Embryonic facial prominence (tissue), 1 donor: ENCODE measurements around the gene OR1J1.
A peak's percentile ranks its signal among the peaks of the same experiment; 100 is the strongest.

Experiments used
- DNase-seq: peaks from one replicate; pipeline ENCODE4 v3.0.0-alpha.2; 2016; ENCODE audit errors: extremely low spot score

The OR1J1 gene, protein sequence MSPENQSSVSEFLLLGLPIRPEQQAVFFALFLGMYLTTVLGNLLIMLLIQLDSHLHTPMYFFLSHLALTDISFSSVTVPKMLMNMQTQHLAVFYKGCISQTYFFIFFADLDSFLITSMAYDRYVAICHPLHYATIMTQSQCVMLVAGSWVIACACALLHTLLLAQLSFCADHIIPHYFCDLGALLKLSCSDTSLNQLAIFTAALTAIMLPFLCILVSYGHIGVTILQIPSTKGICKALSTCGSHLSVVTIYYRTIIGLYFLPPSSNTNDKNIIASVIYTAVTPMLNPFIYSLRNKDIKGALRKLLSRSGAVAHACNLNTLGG

DNA sequence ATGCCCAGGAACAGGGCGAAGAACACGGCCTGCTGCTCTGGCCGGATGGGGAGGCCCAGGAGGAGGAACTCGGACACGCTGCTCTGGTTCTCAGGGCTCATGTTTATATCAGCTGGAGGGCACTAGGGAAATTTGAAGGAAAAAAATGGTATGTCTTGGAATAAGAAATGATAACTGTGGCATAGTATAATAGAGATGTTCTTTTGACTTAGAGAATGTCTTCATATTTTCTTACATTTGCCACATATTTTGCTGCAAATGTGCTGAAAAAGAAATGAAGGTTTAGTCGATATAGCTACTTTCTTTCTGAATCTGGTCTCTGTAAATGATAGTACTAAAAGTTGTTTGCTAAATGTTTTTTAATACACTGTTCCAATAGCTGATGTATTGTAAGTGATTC, at the start of gene OR1J1:
Gene OR1J1 (minus strand): TSS at position 101 of the 400 bp plus-strand sequence. CDS start 0 bp downstream, at position 101.
- DNase-seq = no peak

DNA sequence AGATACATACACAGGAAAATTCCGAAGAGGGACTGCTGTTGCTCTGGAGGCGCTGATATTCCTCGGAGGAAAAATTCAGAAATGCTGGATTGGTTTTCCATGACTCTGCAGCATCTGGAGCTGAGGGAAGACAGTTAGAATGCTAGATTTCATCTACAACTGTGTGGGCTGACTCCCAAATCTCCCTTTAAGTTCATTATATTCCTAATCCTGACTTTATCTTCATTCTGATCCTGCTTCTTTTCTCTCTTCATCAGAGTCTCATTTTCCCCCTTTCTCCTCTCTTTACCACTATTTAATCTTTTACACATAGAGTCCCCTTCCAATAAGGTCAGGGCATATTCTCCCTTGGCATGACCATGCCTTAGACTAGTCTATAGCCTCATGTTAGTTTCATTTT, 49.5 kb upstream of the OR1J1 start, which contains the start of gene OR1N1:
Gene OR1N1 (minus strand): TSS at position 101 of the 400 bp plus-strand sequence. CDS start 0 bp downstream, at position 101.
- DNase-seq = no peak

DNA sequence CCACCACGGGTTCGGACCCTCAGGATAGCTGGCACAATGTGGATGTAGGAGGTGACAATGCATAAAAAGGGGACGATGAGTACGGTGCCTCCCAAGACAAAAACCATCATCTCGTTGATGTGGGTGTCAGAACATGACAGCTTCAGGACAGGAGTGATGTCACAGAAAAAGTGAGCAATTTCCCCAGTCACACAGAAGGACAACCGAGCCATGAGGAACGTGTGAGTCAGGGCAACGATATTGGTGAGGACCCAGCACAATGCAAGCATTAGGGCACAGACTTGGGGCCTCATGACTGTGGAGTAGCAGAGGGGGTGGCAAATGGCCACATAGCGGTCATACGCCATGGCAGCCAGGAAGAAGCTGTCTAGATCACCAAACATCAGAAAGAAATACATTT, 48.9 kb upstream of the OR1J1 start:
- no peak for DNase-seq

DNA sequence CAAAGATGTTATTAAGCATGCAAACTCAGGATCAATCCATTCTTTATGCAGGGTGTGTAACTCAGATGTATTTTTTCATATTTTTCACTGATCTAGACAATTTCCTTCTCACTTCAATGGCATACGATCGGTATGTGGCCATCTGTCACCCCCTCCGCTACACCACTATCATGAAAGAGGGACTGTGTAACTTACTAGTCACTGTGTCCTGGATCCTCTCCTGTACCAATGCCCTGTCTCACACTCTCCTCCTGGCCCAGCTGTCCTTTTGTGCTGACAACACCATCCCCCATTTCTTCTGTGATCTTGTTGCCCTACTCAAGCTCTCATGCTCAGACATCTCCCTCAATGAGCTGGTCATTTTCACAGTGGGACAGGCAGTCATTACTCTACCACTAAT, 41.6 kb upstream of the OR1J1 start:
- no peak for DNase-seq

DNA sequence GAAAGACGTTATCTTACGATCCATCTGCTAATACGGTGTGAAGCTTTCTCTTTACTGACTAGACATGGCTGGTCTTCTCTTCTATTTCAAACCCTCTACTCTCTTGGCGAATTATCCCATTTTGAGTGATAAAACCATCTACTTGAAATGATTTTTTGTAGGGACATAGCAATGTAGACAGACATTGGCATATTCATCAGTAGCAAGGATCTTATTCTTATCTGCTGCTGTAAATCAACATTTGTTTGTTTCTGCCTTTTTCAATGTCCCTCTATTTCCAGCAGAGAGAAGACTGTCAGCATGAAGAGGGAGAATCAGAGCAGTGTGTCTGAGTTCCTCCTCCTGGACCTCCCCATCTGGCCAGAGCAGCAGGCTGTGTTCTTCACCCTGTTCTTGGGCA, 41.1 kb upstream of the OR1J1 start, which contains the start of gene OR1J4:
Gene OR1J4 (plus strand): TSS at position 301 of the 400 bp plus-strand sequence. CDS start 0 bp downstream, at position 301.
- no peak for DNase-seq

DNA sequence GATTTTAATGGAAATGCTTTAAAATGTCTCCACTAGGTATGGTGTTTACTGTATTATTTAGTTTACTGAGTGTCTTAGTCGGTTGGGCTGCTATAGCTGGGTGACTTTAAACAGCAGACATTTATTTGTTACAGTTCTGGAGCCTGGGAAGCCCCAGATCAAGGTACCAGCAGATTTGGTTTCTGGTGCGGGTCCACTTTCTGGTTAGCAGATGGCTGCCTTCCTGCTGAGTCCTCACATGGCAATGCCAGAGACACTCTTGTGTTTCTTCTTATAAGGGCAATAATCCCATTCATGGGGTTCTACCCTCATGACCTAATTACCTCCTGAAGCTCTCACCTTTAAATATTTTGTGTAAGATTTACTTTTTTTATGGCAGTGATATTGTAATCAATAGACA, 40.5 kb upstream of the OR1J1 start:
- no peak for DNase-seq

DNA sequence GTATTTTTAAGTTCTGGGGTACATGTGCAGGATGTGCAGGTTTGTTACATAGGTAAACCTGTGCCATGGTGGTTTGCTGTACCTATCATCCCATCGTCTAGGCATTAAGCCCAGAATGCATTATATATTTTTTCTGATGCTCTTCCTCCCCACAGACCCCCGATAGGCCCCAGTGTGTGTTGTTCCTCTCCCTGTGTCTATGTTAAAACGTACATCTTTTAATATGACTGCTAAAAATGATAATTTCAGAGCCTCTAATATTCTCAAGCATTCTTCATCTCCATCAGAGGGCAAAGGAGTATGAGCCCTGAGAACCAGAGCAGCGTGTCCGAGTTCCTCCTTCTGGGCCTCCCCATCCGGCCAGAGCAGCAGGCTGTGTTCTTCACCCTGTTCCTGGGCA, 32.8 kb upstream of the OR1J1 start, which contains the start of gene OR1J2:
Gene OR1J2 (plus strand): TSS at position 301 of the 400 bp plus-strand sequence. CDS start 0 bp downstream, at position 301.
- no peak for DNase-seq

DNA sequence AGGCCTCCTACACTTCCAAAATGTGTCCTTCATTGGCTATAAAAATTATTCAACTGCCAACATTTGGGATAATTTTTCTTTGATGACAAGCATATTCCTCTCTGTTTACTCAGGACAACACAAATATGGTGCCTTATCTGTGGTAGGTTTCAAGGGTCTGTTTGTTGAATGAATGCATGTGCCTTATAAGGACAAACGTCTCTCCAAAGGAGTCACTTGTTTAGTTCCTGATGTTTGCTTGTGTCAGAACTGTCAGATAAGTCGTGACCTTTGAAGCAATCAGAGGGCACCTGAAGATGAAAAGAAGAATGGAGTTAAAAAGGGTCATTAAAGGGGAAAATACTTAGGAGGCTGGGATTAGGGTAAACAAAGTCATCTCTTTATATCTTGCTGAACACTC, 29.2 kb upstream of the OR1J1 start:
- DNase-seq = no peak

DNA sequence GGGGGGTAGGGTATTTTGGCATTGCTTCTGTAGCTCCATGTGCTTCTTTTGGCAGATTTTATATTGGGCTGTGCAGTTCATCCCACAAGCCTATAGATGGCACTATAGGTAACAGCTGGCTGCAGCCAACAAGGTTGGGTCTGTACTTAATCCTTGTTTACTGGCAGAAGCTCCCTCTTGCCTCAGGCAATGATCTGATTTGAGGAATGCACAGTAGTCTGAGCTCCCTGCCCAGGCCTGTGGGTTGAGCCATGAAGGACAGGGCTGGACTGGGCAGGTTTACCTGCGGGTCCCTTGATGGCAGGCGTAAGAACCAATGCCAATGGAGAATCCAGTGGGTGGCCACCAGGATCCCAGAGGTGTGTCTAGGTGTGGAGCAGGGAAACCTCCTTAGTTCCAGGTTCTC, 21.2 kb upstream of the OR1J1 start:
- no peak for DNase-seq

DNA sequence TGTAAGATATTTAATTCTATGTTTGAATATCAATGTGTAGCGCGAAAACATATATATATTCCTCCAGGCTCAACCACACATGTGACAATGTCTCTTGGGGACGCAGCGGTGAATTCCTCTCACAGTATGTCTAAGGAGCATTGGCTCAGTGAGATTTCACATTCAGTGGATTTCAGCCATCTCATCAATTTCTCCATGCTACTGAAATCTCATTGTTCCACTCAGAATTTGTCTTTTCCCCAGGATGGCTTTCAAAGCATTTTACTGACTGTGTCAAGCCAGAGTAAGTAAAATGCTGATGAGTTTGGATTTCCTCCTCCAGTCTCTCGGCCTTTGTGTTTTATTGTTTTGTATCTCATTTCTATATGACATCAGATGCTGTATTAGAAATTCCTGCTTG, 1.3 kb upstream of the OR1J1 start:
- DNase-seq = no peak

DNA sequence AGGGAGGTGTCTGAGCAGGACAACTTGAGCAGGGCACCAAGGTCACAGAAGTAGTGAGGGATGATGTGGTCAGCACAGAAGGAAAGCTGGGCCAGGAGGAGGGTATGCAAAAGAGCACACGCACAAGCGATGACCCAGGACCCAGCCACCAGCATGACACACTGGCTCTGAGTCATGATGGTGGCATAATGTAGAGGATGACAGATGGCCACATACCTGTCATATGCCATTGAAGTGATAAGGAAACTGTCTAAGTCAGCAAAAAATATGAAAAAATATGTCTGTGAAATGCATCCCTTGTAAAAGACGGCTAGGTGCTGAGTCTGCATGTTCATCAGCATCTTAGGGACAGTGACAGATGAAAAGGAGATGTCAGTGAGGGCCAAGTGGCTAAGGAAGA, 380 bp downstream of the OR1J1 start:
- no peak for DNase-seq

DNA sequence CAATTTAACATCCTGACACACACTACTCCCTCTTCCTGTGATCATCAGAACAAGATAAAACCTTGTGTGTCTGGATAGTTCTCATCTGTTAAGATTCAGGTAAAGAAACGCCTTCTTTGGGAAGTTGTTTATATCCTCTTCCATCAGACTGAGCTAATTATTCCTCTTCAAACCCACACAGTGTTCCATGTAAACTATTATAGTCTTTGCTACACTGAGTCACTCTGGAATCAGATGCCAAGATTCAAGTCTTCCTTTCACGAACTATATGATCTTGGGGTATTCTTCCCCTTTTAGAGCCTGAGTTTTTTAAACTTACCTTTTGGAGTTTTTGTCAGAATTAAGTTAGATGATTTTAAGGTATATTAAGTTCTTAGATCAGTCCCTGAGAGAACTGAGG, 2.0 kb downstream of the OR1J1 start:
- no peak for DNase-seq

DNA sequence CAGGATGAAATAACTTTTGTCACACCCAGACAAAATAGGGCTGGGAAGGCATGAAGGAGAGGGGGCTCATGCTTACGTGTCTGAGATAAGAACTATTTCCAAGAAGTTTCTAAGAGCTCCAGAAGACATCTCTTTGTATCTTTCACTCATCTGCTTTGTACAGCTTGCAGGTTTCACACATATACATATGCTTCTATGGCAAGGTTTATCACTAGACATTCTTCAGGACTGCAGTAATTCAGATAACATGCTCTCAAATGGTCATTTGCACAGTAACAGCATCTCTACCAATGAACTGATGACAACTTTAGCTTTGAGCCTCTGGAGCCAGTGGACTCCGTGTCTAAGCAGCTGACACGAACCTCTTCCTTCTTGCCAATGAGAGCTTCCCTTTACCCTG, 3.2 kb downstream of the OR1J1 start:
- no peak for DNase-seq

DNA sequence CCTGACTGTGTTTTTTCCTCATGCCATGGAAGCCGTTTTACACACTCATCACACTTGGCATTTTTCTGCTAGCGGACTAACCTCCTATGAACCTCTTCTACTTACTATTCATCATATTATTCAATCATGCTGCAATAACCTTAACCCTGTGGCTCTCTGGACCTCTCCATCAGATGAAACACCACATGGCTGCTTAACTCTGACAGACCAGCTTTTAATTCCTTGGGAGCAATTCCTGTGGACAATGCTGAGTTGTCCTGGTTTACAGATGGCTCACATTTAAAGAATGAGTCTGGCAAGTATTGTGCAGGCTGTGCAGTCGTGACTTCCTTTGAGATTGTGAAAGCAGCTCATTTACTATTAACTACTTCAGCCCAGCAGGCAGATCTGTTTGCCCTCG, 9.0 kb downstream of the OR1J1 start:
- DNase-seq = no peak

DNA sequence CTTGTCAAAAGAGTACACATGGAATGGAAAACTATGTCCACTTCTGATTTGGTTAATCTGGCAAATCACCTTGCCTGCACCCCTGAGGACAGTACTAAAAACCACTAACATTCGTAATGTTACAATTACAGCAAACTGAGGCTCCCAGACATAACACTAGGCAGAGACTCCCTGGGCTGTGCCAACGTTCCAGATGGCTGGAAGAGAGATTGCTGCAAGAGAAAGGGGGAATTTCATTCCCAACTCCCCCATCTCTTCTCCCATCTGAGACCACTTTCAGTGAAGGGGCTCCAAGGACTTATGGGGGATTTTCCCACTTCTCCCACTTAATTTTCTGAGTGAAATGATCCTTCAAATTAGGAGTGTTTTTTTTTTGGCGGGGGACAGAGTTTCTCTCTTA, 11.3 kb downstream of the OR1J1 start:
- DNase-seq = no peak

DNA sequence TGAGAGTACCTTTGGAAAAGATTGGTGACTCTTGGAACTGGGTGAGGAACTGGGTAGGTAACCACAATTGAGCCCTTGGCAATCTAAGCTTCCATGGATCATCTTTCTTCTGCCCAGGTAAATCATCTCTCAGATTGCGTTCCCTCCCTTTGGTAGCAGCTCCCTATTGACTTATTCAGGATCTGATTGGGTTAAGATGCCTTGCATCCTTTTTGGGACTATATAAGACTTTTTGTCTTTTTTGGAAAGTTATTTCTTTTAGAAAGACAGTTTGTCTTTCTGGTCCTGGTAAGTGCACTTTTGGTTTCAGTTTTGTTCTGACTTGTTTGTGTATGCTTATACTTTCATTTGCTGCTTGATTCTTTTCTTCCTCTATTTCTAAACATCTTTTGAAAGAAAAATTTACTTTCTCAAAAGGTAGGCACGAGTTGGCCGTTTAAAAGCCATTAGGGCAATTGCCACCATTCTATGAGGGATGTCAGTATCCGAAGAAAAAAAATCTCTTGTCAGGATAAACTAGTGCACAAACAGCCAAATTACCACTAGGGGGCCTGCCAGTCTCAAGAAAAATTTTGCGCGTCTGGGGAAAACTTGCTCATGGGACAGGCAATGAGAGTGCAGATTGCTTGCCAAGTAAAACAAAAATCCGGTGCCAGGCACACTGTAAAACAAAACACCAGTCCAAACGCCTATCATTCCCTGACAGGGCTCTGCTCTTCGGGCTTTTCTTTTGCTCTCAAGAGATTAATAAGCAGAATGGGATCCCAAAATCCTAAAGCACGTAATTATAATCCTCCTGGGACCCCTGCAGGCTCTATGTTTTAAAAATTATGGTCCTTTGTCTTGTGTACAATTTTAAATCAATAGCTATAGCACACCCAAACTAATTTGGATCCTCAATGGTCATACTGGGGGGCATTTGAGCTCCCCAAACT, 12.8 kb downstream of the OR1J1 start:
- DNase-seq = peak; percentile 56

DNA sequence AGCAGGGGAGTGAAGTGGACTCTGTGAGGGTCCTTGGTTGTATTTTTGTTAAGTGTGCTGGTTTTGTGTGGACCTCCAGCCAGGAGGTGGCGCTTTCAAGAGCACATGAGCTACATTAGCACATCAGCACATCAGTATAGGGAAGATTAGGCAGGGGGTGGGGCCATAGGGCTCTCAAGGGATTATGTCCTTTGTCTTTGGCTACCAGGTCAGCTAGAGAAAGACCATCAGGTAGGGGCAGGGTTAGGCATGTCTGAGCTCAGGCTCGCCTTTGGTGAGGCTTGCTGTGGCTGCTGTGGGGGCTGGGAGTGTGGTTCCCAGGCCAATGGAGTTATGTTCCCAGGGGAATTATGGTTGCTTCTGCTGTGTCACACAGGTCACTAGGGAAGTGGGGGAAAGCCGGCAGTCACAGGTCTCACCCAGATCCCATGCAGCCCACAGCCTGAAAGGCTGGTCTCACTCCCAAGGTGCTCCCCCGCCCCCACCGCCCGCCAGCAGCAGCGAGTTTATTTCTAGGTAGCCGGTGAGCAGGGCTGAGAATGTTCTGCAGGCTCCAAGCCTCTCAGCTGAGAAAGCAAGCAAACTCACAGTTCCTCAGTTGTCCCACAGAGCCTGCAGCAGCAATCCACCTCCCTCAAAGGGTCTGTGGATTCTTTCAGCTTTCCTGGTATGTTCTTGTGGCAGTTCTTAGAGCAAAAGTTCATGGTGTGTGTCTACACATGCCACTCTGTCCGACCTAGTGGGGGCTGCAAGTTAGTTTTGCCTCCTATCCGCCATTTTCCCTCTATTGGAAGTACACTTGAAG, 13.7 kb downstream of the OR1J1 start:
- DNase-seq = no peak

DNA sequence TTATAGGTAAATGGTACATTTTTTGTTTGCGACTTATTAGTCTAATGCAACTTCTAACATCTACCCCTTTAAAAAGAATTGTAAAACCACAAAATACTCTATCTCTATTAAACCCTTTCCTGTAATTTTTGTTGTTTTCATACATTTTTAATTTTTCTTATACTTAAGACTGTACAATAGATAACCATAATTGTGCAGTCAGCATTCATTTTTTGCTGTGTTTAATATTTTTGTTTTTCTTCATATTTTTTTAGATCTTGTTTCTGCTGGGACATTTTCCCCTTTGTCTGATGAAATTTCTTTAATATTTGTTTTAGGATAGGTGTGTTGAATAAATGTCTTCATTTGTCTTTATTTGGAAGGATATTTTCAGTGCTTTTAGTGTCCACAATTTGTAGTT, 19.9 kb downstream of the OR1J1 start:
- no peak for DNase-seq

DNA sequence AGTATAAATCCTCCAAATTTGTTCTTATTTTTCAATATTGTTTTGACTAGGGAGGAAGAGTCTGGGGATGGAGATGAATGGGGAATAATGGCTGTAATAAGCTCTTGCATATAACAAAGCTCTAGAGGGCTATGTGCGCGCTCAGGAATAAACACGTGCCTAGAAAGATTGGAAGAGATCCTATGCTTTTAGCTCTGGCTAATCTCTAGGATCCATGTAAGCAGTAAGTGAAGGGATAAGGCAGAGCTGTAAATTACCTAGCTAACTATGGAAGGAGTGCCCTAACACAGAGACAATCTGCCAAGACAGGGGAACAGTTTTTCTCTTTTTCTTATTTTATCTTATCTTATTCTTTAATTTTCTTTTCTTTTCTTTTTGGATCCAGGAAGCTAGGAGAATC, 21.6 kb downstream of the OR1J1 start:
- DNase-seq = no peak

DNA sequence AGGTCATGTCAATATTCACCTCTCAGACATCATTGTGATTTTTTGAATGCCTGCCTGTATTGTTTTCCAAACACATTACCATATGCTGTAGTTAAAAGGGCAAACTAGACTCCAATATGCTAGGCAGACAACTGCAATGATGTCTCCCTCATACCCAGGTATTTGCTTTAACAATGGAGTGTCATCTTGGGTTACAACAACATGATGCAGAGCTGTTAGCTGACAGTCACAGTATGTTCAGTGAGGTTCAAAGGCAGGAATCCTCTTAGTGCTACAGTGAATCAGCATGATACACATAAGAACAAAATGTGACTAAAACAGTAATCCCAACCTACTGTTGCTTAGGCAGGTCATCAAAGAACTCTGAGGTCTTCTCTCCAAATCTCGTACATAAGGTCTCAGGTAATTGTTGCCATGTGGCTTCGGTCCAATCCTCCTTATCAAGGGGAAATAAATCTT, 24.0 kb downstream of the OR1J1 start:
- no peak for DNase-seq

DNA sequence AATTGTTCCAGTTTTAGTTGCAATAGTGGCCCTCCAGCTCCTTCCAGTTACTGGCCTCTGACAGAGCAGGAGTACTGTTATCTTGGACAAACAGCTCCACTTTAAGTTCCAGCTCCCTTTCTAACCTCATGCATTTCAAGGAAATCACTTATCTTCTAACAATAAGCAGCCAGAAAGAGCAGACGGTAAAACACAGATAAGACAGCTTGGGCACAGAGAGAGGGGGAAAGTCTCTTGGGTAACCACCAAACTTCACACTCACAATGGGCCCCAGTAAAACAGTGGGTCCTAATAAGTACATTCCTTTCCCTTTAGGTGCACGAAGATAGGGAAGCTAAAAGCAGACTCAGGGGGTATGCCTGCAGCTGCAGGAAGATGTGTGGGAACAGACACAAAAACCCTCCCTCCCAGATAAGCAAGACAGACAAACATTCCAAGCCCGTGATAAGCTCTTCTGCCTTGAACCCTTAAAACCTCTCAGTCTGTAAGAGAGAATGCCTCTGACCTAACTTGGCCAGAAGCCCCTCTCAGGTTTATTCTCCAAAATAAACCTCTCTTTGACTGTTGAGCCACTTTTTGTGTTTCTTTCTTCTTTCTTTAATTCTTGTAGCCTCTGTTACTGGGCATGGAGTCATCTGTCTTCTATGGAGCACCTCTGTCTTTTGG, 30.8 kb downstream of the OR1J1 start:
- no peak for DNase-seq
